Neural crest cell (in vitro differentiated cells): ENCODE measurements around the gene SSX4. TPM values are rescaled to one million over a fixed set of nuclear protein-coding genes. Genes with fewer than 3 reads are reported as not detected.
"Not testable (repeated sequence)": the region's sequence is repeated elsewhere in the genome, so short reads cannot be mapped to it uniquely, and the experiment has no call there.

Experiments used
- DNase-seq: peaks from one replicate; pipeline ENCODE4 v3.0.0; 2021; ENCODE audit warnings: low read depth, mixed read lengths, low spot score
- H3K27ac Mint-ChIP-seq: one replicate; pipeline ENCODE4 v1.8.0; 2021; ENCODE audit warnings: mild to moderate bottlenecking, mixed read lengths; ENCODE audit not compliant: unreplicated experiment
- H3K27me3 Mint-ChIP-seq: 2 replicates; pipeline ENCODE4 v1.8.0; 2021; ENCODE audit warnings: low read depth, mild to moderate bottlenecking, mixed read lengths
- H3K36me3 Mint-ChIP-seq: 2 replicates; pipeline ENCODE4 v1.8.0; 2021; ENCODE audit warnings: low read depth, mild to moderate bottlenecking, mixed read lengths
- H3K4me1 Mint-ChIP-seq: 2 replicates; pipeline ENCODE4 v1.8.0; 2021; ENCODE audit warnings: mixed read lengths
- H3K4me3 Mint-ChIP-seq: one replicate; pipeline ENCODE4 v1.8.0; 2021; ENCODE audit warnings: mild to moderate bottlenecking, mixed read lengths
- H3K9me3 Mint-ChIP-seq: 2 replicates; pipeline ENCODE4 v1.8.0; 2021; ENCODE audit warnings: mixed read lengths
- total RNA-seq: library from RNA; stranded (reverse); gene quantifications from 2 replicates; pipeline ENCODE4 v1.2.1, GENCODE V29; 2021

SSX4 gene
- total RNA-seq, 1 donor from 2014 or later = not detected

DNA sequence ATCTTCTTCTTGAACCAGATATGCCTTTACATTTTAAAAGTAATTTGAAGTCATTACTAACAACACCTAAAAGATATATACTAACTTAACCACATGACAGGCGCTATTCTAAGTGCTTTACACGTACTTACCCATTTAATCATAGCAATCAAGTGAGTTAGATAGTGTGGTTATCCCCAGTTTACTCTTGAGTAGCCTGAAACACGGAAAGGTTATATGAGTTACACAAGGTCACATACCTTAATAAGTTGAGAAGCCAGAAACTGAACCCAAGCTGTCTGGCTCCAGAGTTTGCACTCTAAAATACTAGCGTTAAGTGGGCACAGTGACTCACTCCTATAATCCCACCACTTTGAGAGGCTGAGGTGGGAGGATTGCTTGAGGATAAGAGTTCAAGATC, 46.8 kb downstream of the SSX4 start:
- DNase-seq, H3K4me3 Mint-ChIP-seq, H3K36me3 Mint-ChIP-seq, H3K27me3 Mint-ChIP-seq, H3K27ac Mint-ChIP-seq, H3K9me3 Mint-ChIP-seq, H3K4me1 Mint-ChIP-seq: not testable (repeated sequence)

DNA sequence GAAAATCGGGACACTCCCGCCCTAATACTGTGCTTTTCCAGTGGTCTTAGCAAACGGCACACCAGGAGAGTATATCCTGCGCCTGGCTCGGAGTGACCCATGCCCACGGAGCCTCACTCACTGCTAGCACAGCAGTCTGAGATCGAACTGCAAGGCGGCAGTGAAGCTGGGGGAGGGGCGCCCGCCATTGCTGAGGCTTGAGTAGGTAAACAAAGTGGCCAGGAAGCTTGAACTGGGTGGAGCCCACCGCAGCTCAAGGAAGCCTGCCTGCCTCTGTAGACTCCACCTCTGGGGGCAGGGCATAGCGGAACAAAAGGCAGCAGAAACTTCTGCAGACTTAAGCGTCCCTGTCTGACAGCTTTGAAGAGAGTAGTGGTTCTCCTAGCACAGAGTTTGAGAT, 50.4 kb downstream of the SSX4 start:
- not testable (repeated sequence) for H3K36me3 Mint-ChIP-seq, H3K9me3 Mint-ChIP-seq, H3K4me1 Mint-ChIP-seq, H3K4me3 Mint-ChIP-seq, H3K27me3 Mint-ChIP-seq, DNase-seq, H3K27ac Mint-ChIP-seq

Other genes starting within 250 kb of the SSX4 start
- not detected in 2 replicates for gene SSX5, start 186.7 kb upstream of the SSX4 start, total RNA-seq
- gene SSX1, start 128.1 kb upstream of the SSX4 start, total RNA-seq = not detected in 2 replicates
- gene SSX3, start 26.8 kb upstream of the SSX4 start, total RNA-seq = not detected in 2 replicates
- gene SSX4B, start 28.4 kb downstream of the SSX4 start, total RNA-seq = not detected in 2 replicates
- 6.5 and 8.8 TPM in 2 replicates for gene SLC38A5, start 86.7 kb downstream of the SSX4 start, total RNA-seq
- 42.2 and 45.8 TPM in 2 replicates for gene FTSJ1, start 92.7 kb downstream of the SSX4 start, total RNA-seq
- 13.0 and 14.2 TPM in 2 replicates for gene PORCN, start 125.5 kb downstream of the SSX4 start, total RNA-seq
- 155 and 168 TPM in 2 replicates for gene EBP, start 138.3 kb downstream of the SSX4 start, total RNA-seq
- 9.1 and 12.0 TPM in 2 replicates for gene TBC1D25, start 156.2 kb downstream of the SSX4 start, total RNA-seq
- gene RBM3, start 190.9 kb downstream of the SSX4 start, total RNA-seq = 248 and 261 TPM in 2 replicates
- 68.8 and 75.3 TPM in 2 replicates for gene WDR13, start 214.0 kb downstream of the SSX4 start, total RNA-seq